Epithelial cell of esophagus (primary cell): ENCODE data around the gene MED26.

Source experiments
- DNase-seq: peaks from one replicate; pipeline ENCODE4 v3.0.0; 2010; ENCODE audit warnings: low read depth
- H3K4me3 ChIP-seq: 2 replicates; pipeline ENCODE4 v1.5.1; 2011; ENCODE audit warnings: mild to moderate bottlenecking, low read length, control low read depth
- TF ChIP-seq, protein P1 (sequence below): IDR thresholded peaks from 2 replicates; pipeline ENCODE4 v1.5.1; 2011; ENCODE audit warnings: low read depth, mild to moderate bottlenecking, low read length, control low read depth, inconsistent platforms; ENCODE audit not compliant: insufficient read depth; ENCODE audit errors: missing control alignments

MED26 gene

DNA sequence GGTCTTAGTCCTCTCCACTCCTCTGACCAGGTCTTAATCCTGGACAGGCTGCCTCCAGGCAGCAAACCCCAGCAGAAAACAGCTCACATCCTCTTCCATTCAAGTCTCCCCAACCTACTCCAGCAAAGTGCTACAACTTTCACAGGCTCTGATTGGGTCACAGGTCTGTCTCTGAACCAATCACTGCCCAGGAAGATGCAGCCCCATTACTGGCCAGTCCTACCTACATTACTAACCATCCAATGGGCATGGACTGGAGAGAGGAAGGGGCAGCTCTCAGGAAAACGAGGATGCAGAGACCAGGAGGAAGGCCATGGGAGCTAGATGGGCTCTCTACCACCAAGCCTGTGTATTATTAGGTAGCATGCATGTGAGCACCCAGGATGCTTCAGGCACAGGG lies 12.2 kb downstream of the MED26 start:
- no peak overlapping the region for H3K4me3 ChIP-seq
- peak; percentile 19 for DNase-seq
- TF ChIP-seq, protein P1, sequence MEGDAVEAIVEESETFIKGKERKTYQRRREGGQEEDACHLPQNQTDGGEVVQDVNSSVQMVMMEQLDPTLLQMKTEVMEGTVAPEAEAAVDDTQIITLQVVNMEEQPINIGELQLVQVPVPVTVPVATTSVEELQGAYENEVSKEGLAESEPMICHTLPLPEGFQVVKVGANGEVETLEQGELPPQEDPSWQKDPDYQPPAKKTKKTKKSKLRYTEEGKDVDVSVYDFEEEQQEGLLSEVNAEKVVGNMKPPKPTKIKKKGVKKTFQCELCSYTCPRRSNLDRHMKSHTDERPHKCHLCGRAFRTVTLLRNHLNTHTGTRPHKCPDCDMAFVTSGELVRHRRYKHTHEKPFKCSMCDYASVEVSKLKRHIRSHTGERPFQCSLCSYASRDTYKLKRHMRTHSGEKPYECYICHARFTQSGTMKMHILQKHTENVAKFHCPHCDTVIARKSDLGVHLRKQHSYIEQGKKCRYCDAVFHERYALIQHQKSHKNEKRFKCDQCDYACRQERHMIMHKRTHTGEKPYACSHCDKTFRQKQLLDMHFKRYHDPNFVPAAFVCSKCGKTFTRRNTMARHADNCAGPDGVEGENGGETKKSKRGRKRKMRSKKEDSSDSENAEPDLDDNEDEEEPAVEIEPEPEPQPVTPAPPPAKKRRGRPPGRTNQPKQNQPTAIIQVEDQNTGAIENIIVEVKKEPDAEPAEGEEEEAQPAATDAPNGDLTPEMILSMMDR, result no peak

DNA sequence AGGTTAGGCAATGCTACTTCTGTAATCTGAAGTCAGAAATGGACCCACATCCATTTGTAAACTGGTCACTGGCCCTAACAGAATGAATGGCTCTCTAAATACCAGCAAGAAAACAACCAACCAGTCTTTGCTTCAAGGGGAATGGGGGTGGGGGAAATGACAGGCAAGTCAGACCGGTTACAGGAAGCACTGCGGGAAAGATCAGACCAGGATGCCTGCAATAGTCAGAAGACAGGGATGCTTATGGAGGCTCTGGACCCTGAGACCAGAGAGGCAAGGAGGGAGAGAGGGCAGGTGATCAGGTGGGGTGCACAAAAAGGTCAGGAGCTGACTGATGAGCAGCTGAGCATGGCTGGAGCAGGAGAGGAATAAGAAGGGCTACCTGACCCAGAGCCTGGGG lies 13.1 kb downstream of the MED26 start:
- TF ChIP-seq, protein P1, result no peak
- DNase-seq, result peak; percentile 72
- no peak overlapping the region for H3K4me3 ChIP-seq

DNA sequence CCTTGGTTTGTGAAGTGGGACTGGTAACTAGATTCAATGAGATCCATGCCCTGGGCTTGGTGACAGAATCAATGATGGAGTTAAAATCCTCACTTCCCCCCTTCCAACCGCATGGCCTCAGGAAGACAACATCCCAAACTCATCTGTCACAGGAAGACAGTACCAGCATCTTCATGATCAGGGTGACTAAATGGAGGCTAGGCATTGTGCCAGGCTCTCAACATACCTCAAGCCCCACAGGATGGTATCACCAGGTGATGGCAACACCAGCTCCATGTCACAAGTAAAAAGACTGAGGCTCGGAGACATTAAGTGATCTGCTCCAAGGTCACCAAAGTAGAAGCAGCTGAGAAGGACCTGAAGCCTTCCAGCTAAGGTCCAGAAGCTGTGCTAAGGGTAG lies 14.2 kb downstream of the MED26 start:
- H3K4me3 ChIP-seq, result no peak overlapping the region
- no peak for DNase-seq
- TF ChIP-seq, protein P1, result no peak

DNA sequence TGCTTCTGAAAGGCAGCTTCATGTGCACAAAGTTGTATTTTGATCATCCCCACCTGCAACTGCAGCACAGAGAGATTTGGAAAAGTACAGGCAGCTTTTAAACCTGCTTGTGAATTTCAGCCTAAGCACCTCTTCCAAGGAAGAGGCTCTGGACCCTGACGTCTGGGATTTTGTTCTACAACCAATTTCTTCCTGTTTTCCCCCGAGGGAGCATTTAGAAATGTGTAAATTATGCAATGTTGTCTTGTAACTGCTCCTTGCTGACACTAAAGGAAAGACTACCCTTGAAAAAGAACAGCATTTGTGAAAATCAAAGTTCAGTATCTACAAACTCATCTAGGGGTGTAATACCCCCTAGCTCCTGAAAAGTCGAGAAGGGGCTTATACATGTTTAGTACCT lies 15.4 kb downstream of the MED26 start:
- H3K4me3 ChIP-seq, result no peak overlapping the region
- TF ChIP-seq, protein P1, result no peak
- DNase-seq, result no peak

DNA sequence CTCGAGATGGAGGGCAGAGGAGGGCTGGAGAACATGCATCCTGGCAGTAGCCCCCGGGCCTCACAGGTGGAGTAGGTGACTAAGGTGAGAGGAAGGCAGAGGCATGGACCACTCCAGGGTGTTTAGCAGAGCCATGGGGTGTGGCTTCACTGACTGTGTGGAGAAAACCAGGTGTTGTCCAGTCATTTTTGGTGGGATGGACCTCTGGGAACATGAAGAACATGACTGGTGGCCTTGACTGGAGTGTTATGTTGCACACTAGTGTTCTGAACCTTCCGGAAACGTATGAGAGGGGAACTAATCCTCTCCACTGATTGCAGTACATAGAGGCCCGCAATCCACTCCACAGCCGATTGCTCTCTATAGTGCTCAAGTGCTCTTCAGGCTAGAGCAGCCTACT lies 16.9 kb downstream of the MED26 start:
- peak; percentile 25 for DNase-seq
- TF ChIP-seq, protein P1, result no peak
- no peak overlapping the region for H3K4me3 ChIP-seq

DNA sequence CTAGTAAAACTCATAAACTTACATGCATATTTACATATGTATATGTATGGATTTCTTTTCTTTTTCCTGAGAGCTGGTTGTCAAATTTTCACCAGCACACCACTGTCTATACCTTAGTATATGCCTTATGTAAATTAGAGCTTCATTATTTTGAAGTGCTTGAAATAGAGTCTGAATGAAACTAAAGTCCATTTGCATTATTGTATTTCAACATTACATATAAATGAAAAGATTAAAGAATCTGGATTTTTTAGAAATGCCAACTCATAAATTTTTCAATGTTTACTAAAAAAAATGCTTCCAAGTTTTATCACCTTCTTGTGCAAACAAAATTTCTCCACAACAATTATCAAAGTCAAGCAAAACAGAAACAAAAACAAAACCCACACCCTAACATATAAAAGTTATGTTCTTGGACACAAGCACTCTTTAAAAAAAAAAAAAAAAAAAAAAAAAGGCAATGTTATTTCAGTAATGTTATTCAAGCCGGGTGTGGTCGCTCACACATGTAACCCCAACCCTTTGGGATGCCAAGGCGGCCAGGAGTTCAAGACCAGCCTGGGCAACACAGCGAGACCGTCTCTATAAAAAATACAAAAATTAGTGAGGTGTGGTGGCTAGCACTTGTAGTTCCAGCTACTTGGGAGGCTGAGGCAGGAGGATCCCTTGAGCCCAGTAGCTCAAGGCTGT lies 18.3 kb downstream of the MED26 start:
- TF ChIP-seq, protein P1, result no peak
- no peak for DNase-seq
- H3K4me3 ChIP-seq, result no peak overlapping the region

DNA sequence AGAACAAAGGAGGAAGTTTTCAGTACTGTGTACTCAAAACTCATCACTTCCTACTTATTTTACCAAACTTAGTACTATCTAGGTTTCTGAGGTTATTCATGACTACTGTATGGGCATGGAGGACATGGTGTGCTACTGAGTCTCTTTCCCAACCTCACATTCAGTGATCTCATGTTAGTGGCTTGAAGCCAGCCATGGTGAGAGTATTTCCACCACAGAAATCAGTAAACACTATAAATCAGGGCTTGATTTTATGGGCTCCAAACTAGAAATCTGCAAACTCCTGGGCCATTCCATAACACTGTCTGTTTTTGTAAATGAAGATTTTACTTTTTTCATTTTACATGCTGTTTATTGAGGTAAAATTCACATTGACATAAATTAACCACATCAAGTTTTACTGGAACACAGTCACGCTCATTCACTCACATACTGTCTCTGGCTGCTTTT lies 19.7 kb downstream of the MED26 start:
- DNase-seq, result peak; percentile 66
- H3K4me3 ChIP-seq, result no peak overlapping the region
- TF ChIP-seq, protein P1, result no peak
